GM12873 (cell line): ENCODE measurements around the gene LRP11.
A peak's percentile ranks its signal among the peaks of the same experiment; 100 is the strongest.

ENCODE experiments used
- CTCF ChIP-seq: IDR thresholded peaks from 2 replicates; pipeline ENCODE4 v1.5.1; 2012; ENCODE audit warnings: low read depth, mild to moderate bottlenecking, moderate library complexity, low read length, control low read depth; ENCODE audit not compliant: insufficient read depth; ENCODE audit errors: missing control alignments

The LRP11 gene

GRCh38 chr6:149877659-149878058 lies 13.5 kb upstream of the LRP11 start:
- no peak for TF ChIP-seq CTCF

GRCh38 chr6:149876241-149876933 lies 12.2 kb upstream of the LRP11 start:
- no peak for TF ChIP-seq CTCF

GRCh38 chr6:149872233-149872632 lies 8.1 kb upstream of the LRP11 start:
- no peak for TF ChIP-seq CTCF

GRCh38 chr6:149871182-149871581 lies 7.0 kb upstream of the LRP11 start:
- TF ChIP-seq CTCF, result no peak

- TF ChIP-seq CTCF, result no peak
These were observed 5.2 kb upstream of the LRP11 start for GRCh38 chr6:149869275-149869892.

- TF ChIP-seq CTCF, result no peak
These were observed 3.9 kb upstream of the LRP11 start for GRCh38 chr6:149867876-149868640.

- TF ChIP-seq CTCF, result peak; percentile 71
These were observed 698 bp upstream of the LRP11 start for GRCh38 chr6:149864578-149865535.
